ENCODE data around the gene UNC5C.
A peak's percentile ranks its signal among the peaks of the same experiment; 100 is the strongest.

UNC5C gene

GRCh38 chr4:95325665-95326064, 223.1 kb downstream of the UNC5C start:
- DNase-seq = no peak

GRCh38 chr4:95319169-95319568, 229.6 kb downstream of the UNC5C start:
- no peak for DNase-seq

GRCh38 chr4:95318483-95318882, 230.3 kb downstream of the UNC5C start:
- no peak for DNase-seq

GRCh38 chr4:95318044-95318443, 230.7 kb downstream of the UNC5C start:
- no peak for DNase-seq

GRCh38 chr4:95317085-95317793, 231.5 kb downstream of the UNC5C start:
- DNase-seq = no peak

- DNase-seq = no peak
These were observed 234.2 kb downstream of the UNC5C start for GRCh38 chr4:95314573-95314972.

GRCh38 chr4:95304898-95305297, 243.9 kb downstream of the UNC5C start:
- peak; percentile 34 for DNase-seq

GRCh38 chr4:95300304-95300703, 248.5 kb downstream of the UNC5C start:
- no peak for DNase-seq

GRCh38 chr4:95296052-95296451, 252.7 kb downstream of the UNC5C start:
- DNase-seq = no peak

GRCh38 chr4:95295157-95295556, 253.6 kb downstream of the UNC5C start:
- DNase-seq = no peak

- DNase-seq = no peak
These were observed 254.5 kb downstream of the UNC5C start for GRCh38 chr4:95294321-95294720.

- DNase-seq = no peak
These were observed 255.8 kb downstream of the UNC5C start for GRCh38 chr4:95293014-95293413.

- no peak for DNase-seq
These were observed 258.1 kb downstream of the UNC5C start for GRCh38 chr4:95290702-95291101.

GRCh38 chr4:95289028-95289634, 259.6 kb downstream of the UNC5C start:
- DNase-seq = no peak

GRCh38 chr4:95288552-95288951, 260.2 kb downstream of the UNC5C start:
- DNase-seq = no peak

GRCh38 chr4:95285797-95286196, 263.0 kb downstream of the UNC5C start:
- no peak for DNase-seq

- no peak for DNase-seq
These were observed 264.1 kb downstream of the UNC5C start for GRCh38 chr4:95284655-95285054.

- no peak for DNase-seq
These were observed 265.5 kb downstream of the UNC5C start for GRCh38 chr4:95283320-95283719.

- DNase-seq = no peak
These were observed 276.0 kb downstream of the UNC5C start for GRCh38 chr4:95272797-95273196.

GRCh38 chr4:95272036-95272435, 276.7 kb downstream of the UNC5C start:
- DNase-seq = peak; percentile 60

- DNase-seq = no peak
These were observed 279.8 kb downstream of the UNC5C start for GRCh38 chr4:95268819-95269565.

- DNase-seq = peak; percentile 67
These were observed 281.7 kb downstream of the UNC5C start for GRCh38 chr4:95267081-95267480.

GRCh38 chr4:95265814-95266740, 282.7 kb downstream of the UNC5C start:
- no peak for DNase-seq
